ENCODE data around the gene PAQR7.
"Not testable (repeated sequence)": the region's sequence is repeated elsewhere in the genome, so short reads cannot be mapped to it uniquely, and the experiment has no call there.

PAQR7 gene

GRCh38 chr1:25844536-25845337, 30.8 kb downstream of the PAQR7 start:
- no peak for DNase-seq

GRCh38 chr1:25843483-25843882, 32.0 kb downstream of the PAQR7 start:
- no peak for DNase-seq

- DNase-seq = not testable (repeated sequence)
Observed at GRCh38 chr1:25839808-25840207, 35.7 kb downstream of the PAQR7 start.

GRCh38 chr1:25837262-25837875, 38.1 kb downstream of the PAQR7 start:
- peak; percentile 44 for DNase-seq

- DNase-seq = no peak
Observed at GRCh38 chr1:25836695-25837094, 38.8 kb downstream of the PAQR7 start.

- DNase-seq = no peak
Observed at GRCh38 chr1:25834894-25835293, 40.6 kb downstream of the PAQR7 start.

- DNase-seq = no peak
Observed at GRCh38 chr1:25833158-25833557, 42.4 kb downstream of the PAQR7 start.

- no peak for DNase-seq
Observed at GRCh38 chr1:25832336-25833037, 43.0 kb downstream of the PAQR7 start.

GRCh38 chr1:25831569-25832196, 43.8 kb downstream of the PAQR7 start:
- DNase-seq = no peak

- no peak for DNase-seq
Observed at GRCh38 chr1:25829046-25829445, 46.5 kb downstream of the PAQR7 start.

- no peak for DNase-seq
Observed at GRCh38 chr1:25828491-25828890, 47.0 kb downstream of the PAQR7 start.

- no peak for DNase-seq
Observed at GRCh38 chr1:25826571-25826970, 48.9 kb downstream of the PAQR7 start.

GRCh38 chr1:25825605-25826004, 49.9 kb downstream of the PAQR7 start:
- DNase-seq = no peak

- no peak for DNase-seq
Observed at GRCh38 chr1:25821630-25822091, 53.8 kb downstream of the PAQR7 start.

GRCh38 chr1:25821112-25821476, 54.4 kb downstream of the PAQR7 start:
- no peak for DNase-seq

- DNase-seq = peak; percentile 60
Observed at GRCh38 chr1:25820247-25821111, 55.0 kb downstream of the PAQR7 start.

GRCh38 chr1:25819491-25820246, 55.8 kb downstream of the PAQR7 start, which contains the start of gene MTFR1L:
TSS of gene MTFR1L (plus strand) at chr1:25819954. CDS start at chr1:25823105, 3,151 bp downstream.
- peak; percentile 86 for DNase-seq

- no peak for DNase-seq
Observed at GRCh38 chr1:25818569-25818968, 56.9 kb downstream of the PAQR7 start.

GRCh38 chr1:25817840-25818501, 57.5 kb downstream of the PAQR7 start:
- DNase-seq = no peak

- DNase-seq = no peak
Observed at GRCh38 chr1:25816112-25816718, 59.3 kb downstream of the PAQR7 start.
